ENCODE data around the gene PSMD11. TPM values are rescaled to one million over a fixed set of nuclear protein-coding genes. Genes with fewer than 3 reads are reported as not detected.
"Not testable (repeated sequence)": the region's sequence is repeated elsewhere in the genome, so short reads cannot be mapped to it uniquely, and the experiment has no call there.

Gene PSMD11
- total RNA-seq (2022) (123 and 134 TPM in 2 replicates), Bru-seq, nascent RNA (percentile 89 among the genes with signal in this experiment), BruChase-seq, experiment 1, labeled RNA remaining after a 6-hour chase (percentile 96 among the genes with signal in this experiment), BruChase-seq, experiment 2, labeled RNA remaining after a 2-hour chase (percentile 94 among the genes with signal in this experiment)
- long read RNA-seq, full-length matches to known transcripts = 426 of 456 reads
- long read RNA-seq, partial matches to known transcripts = 11 of 456 reads
- long read RNA-seq, other reads (novel, unspliced or antisense) = 19 of 456 reads

DNA sequence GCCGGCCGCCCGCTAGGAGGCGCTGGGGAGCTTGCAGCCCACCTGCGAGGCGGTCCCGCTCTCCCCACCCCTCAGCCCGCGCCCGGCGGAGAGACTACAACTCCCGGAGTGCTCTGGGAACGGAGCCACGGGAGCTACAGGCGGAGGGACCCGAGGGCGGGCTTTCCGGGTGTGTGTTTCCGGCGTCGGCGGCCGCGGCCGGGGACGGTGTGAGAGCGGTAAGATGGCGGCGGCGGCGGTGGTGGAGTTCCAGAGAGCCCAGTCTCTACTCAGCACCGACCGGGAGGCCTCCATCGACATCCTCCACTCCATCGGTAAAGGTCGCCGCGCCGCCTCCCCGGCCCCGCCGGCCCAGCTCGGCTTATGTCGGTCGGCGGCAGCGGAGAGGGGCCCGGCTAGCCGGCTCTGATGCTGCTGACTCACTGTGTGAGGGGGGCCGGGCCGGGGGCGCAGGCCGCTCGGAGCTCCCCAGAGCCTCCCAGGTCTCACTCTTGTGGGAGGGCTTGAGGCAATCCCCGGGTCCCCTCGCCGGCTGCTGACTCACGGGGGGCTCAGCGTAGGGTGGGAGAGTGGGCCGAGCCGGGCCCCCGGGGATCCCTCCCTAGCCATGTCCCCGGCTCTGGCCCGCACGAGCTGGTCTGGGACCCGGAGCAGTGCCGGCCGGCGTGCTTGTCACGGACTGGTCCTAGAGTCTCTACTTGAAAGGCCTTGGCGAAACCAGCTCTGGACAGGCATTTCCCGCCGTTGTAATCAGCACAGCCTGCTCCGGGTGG, at the start of gene PSMD11:
Gene PSMD11, plus strand, starts transcription at position 210 of the 773 bp plus-strand sequence. Its CDS starts 14 bp downstream, at position 224.
- H3K36me3 Mint-ChIP-seq (ENCODE audit: insufficient read depth, unreplicated experiment) = peaks cover 40% of the 10 kb centered on the region
- POLR2A ChIA-PET = interaction anchor here (0.5 to 3.4 kb wide), 27 partner anchors 8 to 837 kb away, joined by 3 to 20 read pairs (median 3); partner anchors contain the start of genes CDK5R1, MYO1D and ZNF207

DNA sequence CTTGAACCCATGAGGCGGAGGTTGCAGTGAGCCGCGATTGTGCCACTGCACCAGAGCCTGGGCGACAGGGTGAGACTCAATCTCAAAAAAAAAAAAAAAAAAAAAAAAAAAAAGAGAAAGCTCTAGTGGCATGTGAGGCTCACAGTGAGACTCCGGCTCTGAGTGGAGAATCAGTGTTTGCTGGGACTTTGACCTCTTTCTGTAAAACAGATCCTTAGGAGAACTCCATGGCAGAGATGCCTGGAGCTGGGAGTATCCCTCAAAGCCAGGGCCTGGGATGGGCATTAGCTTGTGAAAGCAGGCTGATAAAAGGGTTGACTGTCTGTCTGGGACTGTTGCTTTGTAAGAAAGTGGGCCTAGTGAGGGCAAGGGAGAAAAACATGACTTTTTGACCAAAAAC, 48.0 kb upstream of the PSMD11 start:
- no TSS peak for BruUV-seq (replicated peaks)
- H3K27me3 Mint-ChIP-seq (ENCODE audit: insufficient read depth, unreplicated experiment) = no peaks in the 10 kb centered on the region
- TF ChIP-seq, protein P1, sequence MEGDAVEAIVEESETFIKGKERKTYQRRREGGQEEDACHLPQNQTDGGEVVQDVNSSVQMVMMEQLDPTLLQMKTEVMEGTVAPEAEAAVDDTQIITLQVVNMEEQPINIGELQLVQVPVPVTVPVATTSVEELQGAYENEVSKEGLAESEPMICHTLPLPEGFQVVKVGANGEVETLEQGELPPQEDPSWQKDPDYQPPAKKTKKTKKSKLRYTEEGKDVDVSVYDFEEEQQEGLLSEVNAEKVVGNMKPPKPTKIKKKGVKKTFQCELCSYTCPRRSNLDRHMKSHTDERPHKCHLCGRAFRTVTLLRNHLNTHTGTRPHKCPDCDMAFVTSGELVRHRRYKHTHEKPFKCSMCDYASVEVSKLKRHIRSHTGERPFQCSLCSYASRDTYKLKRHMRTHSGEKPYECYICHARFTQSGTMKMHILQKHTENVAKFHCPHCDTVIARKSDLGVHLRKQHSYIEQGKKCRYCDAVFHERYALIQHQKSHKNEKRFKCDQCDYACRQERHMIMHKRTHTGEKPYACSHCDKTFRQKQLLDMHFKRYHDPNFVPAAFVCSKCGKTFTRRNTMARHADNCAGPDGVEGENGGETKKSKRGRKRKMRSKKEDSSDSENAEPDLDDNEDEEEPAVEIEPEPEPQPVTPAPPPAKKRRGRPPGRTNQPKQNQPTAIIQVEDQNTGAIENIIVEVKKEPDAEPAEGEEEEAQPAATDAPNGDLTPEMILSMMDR (IDR thresholded peaks at IDR 0.05; ENCODE audit: unreplicated experiment) = no peak
- H3K36me3 Mint-ChIP-seq (ENCODE audit: insufficient read depth, unreplicated experiment) = peaks cover 51% of the 10 kb centered on the region
- no peak overlapping the region for H3K4me3 Mint-ChIP-seq (ENCODE audit: unreplicated experiment)
- DNase-seq (ENCODE audit: unreplicated experiment) = no peak
- peaks cover 10% of the 10 kb centered on the region for H3K4me1 Mint-ChIP-seq (ENCODE audit: insufficient read depth, unreplicated experiment)
- intact Hi-C loops (cut with micrococcal nuclease) = no loop called here
- H3K27ac Mint-ChIP-seq (ENCODE audit: low read depth, unreplicated experiment) = no peak overlapping the region
- H3K9me3 Mint-ChIP-seq (ENCODE audit: unreplicated experiment) = no peaks in the 10 kb centered on the region
- ChIA-PET POLR2A (interaction anchor here (1.2 to 1.3 kb wide), 3 partner anchors 10 to 17 kb away, joined by 3 to 8 read pairs (median 6); no protein-coding TSS in a partner anchor), CTCF (interaction anchor here (0.6 to 1.1 kb wide), 3 partner anchors 18 to 50 kb away, joined by 3 to 4 read pairs (median 3); no protein-coding TSS in a partner anchor)

More for the DNA sequence above, at the start of gene PSMD11:
- Mint-ChIP-seq H3K9me3 (ENCODE audit: unreplicated experiment) (no peaks in the 10 kb centered on the region), H3K4me3 (ENCODE audit: unreplicated experiment) (peak within 1 kb of the TSS; percentile 91), H3K4me1 (ENCODE audit: insufficient read depth, unreplicated experiment) (peaks cover 19% of the 10 kb centered on the region), H3K27me3 (ENCODE audit: insufficient read depth, unreplicated experiment) (no peaks in the 10 kb centered on the region), H3K27ac (ENCODE audit: low read depth, unreplicated experiment) (peak within 1 kb of the TSS; percentile 78)
- TF ChIP-seq, protein P1 (IDR thresholded peaks at IDR 0.05; ENCODE audit: unreplicated experiment) = peak; percentile 69
- BruUV-seq (replicated peaks) = TSS peak; percentile 88
- intact Hi-C loops (cut with micrococcal nuclease) = loop anchor here (2.0 to 10.0 kb wide), 2 partner anchors 90 to 192 kb away; partner anchors contain the start of gene ZNF207
- peak; percentile 97 for DNase-seq (ENCODE audit: unreplicated experiment)
- CTCF ChIA-PET = interaction anchor here (0.6 to 3.1 kb wide), 29 partner anchors 9 to 1130 kb away, joined by 3 to 13 read pairs (median 3); partner anchors contain the start of gene CDK5R1

DNA sequence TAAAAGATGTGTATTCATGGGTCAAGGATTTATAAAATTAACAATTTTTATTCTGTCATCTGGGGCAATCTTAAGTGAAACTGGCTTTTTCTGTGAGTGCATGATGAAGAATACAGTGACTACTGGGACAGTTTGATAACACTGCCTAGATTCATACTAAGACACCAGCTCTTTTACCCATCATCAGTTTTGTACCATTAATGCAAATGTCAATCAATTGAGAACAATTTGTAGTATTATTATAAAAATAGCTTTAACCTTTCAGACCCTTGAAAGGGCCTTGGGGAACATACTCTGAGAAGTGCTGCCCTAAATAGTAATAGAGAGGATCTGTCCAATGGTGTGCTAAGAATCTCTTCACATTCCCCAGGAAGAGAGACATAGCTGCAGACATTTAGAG, 45.4 kb upstream of the PSMD11 start:
- intact Hi-C loops (cut with micrococcal nuclease) = no loop called here
- BruUV-seq (replicated peaks) = no TSS peak
- H3K36me3 Mint-ChIP-seq (ENCODE audit: insufficient read depth, unreplicated experiment) = peaks cover 34% of the 10 kb centered on the region
- TF ChIP-seq, protein P1 (IDR thresholded peaks at IDR 0.05; ENCODE audit: unreplicated experiment) = no peak
- DNase-seq (ENCODE audit: unreplicated experiment) = no peak
- H3K4me1 Mint-ChIP-seq (ENCODE audit: insufficient read depth, unreplicated experiment) = peaks cover 5% of the 10 kb centered on the region
- H3K9me3 Mint-ChIP-seq (ENCODE audit: unreplicated experiment) = no peaks in the 10 kb centered on the region
- ChIA-PET POLR2A (interaction anchor here (0.6 to 2.3 kb wide), 6 partner anchors 8 to 46 kb away, joined by 3 to 7 read pairs (median 3); no protein-coding TSS in a partner anchor), CTCF (interaction anchor here (0.6 kb wide), 1 partner anchor 144 kb away, joined by 3 read pairs; no protein-coding TSS in a partner anchor)
- H3K27ac Mint-ChIP-seq (ENCODE audit: low read depth, unreplicated experiment) = no peak overlapping the region
- H3K4me3 Mint-ChIP-seq (ENCODE audit: unreplicated experiment) = no peak overlapping the region
- no peaks in the 10 kb centered on the region for H3K27me3 Mint-ChIP-seq (ENCODE audit: insufficient read depth, unreplicated experiment)

DNA sequence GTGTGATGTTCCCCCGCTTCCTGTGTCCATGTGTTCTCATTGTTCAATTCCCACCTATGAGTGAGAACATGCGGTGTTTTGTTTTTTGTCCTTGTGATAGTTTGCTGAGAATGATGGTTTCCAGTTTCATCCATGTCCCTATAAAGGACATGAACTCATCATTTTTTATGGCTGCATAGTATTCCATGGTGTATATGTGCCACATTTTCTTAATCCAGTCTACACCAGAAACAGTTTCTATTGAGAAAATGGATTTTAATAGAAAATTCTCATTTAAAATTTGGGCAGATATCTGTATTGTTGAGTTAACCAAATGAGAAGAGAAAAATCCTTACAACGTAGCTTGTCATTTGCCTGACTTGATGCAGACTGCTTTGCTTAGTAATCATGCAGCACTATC, 34.2 kb upstream of the PSMD11 start:
- ChIA-PET POLR2A (interaction anchor here (0.8 to 0.9 kb wide), 2 partner anchors 8 to 11 kb away, joined by 3 read pairs; no protein-coding TSS in a partner anchor), CTCF (interaction anchor here (0.6 to 1.9 kb wide), 3 partner anchors 20 to 139 kb away, joined by 3 to 5 read pairs (median 5); partner anchors contain the start of gene PSMD11)
- H3K4me3 Mint-ChIP-seq (ENCODE audit: unreplicated experiment); H3K9me3 Mint-ChIP-seq (ENCODE audit: unreplicated experiment); H3K4me1 Mint-ChIP-seq (ENCODE audit: insufficient read depth, unreplicated experiment); H3K27ac Mint-ChIP-seq (ENCODE audit: low read depth, unreplicated experiment); DNase-seq (ENCODE audit: unreplicated experiment); H3K27me3 Mint-ChIP-seq (ENCODE audit: insufficient read depth, unreplicated experiment); intact Hi-C loops (cut with micrococcal nuclease); BruUV-seq (replicated peaks): not testable (repeated sequence)
- H3K36me3 Mint-ChIP-seq (ENCODE audit: insufficient read depth, unreplicated experiment) = peaks cover 21% of the 10 kb centered on the region

All from MCF 10A (cell line).